GM06990 (cell line): ENCODE data around the gene LPCAT1.
"Not testable (repeated sequence)": the region's sequence is repeated elsewhere in the genome, so short reads cannot be mapped to it uniquely, and the experiment has no call there.

ENCODE experiments used
- DNase-seq: peaks from one replicate; pipeline ENCODE4 v3.0.0-alpha.2; 2011; ENCODE audit not compliant: insufficient read length; ENCODE audit errors: extremely low read depth
- H3K27me3 ChIP-seq: replicated peaks from 2 replicates; pipeline ENCODE4 v1.6.0; 2011; ENCODE audit warnings: low read length; ENCODE audit not compliant: control insufficient read depth, insufficient read depth
- H3K36me3 ChIP-seq: 2 replicates; pipeline ENCODE4 v1.5.1; 2011; ENCODE audit warnings: low read length; ENCODE audit not compliant: control insufficient read depth, insufficient read depth
- H3K4me3 ChIP-seq: replicated peaks from 2 replicates; pipeline ENCODE4 v1.5.1; 2011; ENCODE audit warnings: low read depth, mild to moderate bottlenecking, control low read depth, low read length
- TF ChIP-seq, protein P1 (sequence below): IDR thresholded peaks from 2 replicates; pipeline ENCODE4 v1.5.1; 2011; ENCODE audit warnings: low read length, control low read depth, mild to moderate bottlenecking, inconsistent platforms; ENCODE audit not compliant: insufficient read depth, poor library complexity, severe bottlenecking

The LPCAT1 gene

DNA sequence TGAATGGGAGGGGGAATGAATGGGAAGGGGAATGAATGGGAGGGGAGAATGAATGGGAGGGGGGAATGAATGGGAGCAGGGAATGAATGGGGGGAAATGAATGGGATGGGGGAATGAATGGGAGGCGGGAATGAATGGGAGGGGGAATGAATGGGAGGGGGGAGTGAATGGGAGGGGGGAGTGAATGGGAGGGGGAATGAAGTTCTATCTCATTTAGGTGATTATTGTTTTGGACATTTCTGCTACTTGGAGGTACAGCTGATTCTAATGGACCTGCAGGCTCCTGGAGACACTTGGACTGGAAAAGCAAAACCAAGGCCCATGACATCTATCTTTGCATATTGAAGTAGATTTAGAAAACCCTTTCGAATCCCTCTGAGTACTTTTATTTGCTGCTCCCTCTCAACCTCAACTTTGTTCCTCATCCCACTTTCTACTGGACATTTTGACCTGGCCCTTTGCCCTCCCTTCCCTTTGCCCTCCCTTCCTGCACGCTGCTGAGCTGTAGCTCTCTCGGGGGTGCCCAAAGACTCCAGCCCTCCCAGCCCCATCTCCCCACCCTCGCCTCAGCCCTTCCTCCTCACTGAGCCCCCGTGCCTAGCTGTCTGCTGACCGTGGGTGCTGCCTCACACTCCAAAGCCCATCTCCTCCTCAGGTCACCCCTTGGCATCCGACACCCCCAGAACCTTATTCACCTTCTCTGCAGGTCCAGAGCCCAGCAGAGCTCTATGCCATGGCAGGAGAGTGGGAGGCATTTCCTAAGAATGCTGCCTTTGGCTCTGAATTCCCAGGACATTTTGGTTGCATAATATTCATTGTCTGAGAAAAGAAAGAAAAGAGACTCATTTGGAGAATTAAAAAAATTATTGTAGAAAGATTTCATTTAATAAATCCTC is 19.9 kb upstream of the LPCAT1 start:
- no peak overlapping the region for H3K4me3 ChIP-seq
- TF ChIP-seq, protein P1, sequence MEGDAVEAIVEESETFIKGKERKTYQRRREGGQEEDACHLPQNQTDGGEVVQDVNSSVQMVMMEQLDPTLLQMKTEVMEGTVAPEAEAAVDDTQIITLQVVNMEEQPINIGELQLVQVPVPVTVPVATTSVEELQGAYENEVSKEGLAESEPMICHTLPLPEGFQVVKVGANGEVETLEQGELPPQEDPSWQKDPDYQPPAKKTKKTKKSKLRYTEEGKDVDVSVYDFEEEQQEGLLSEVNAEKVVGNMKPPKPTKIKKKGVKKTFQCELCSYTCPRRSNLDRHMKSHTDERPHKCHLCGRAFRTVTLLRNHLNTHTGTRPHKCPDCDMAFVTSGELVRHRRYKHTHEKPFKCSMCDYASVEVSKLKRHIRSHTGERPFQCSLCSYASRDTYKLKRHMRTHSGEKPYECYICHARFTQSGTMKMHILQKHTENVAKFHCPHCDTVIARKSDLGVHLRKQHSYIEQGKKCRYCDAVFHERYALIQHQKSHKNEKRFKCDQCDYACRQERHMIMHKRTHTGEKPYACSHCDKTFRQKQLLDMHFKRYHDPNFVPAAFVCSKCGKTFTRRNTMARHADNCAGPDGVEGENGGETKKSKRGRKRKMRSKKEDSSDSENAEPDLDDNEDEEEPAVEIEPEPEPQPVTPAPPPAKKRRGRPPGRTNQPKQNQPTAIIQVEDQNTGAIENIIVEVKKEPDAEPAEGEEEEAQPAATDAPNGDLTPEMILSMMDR, result no peak

DNA sequence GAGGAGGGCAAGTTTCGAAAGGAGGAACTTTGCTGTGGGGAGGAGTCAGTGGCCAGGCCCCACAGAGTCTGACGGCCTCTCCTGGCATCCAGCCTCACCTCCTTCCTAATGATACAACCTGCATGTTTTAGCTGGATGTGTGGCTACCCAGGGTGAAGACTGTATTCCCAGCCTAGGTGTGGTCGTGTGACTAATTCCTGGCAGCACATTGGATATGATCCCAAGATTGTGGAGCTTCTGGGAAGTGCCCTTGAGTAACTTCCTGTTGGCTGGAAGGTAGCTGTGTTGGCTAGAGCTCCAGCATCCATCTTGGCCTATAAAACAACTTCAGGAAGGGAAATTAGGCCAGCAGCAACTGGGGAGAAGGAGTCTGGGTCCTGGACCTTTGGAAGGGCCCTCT is 19.0 kb upstream of the LPCAT1 start:
- Histone ChIP-seq H3K36me3 (no peaks in the 10 kb centered on the region), H3K4me3 (no peak overlapping the region), H3K27me3 (no peaks in the 10 kb centered on the region)
- TF ChIP-seq, protein P1, result no peak
- DNase-seq, result no peak

More for the DNA sequence above, 19.9 kb upstream of the LPCAT1 start:
- DNase-seq, result no peak
- H3K27me3 ChIP-seq, result no peaks in the 10 kb centered on the region
- no peaks in the 10 kb centered on the region for H3K36me3 ChIP-seq

DNA sequence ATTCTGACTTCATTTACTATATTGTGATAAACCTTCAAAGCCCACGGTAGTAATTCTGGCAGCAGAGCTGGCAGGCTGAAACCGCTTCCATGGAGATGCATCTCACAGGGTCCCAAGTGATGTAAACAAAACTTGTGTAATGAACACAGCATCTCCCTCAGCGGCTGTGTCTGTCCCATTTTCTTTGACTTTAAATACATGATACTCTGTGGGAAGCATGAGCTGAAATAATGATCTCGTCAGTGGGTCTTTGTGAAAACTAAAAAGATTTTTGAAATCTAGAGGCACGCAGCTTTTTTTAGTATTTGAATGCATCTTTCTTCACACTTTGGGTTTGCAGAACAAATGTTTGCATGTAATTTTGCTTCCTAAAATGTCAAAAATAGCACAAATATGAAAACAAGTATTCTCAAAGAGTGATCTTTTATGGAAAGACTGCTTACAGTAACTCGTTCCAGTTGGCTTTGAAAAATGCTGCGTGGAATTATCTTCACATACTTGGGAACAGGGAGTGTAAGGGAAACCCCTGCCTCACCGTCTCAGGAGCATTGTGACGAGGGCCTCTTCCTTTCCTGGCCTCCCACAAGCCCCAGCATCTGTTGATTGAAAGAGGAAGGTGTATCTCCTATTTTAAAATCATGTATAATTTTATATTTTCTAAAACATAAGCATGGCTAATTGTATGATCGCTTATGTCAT is 18.1 kb upstream of the LPCAT1 start:
- no peaks in the 10 kb centered on the region for H3K27me3 ChIP-seq
- DNase-seq, result no peak
- H3K4me3 ChIP-seq, result no peak overlapping the region
- TF ChIP-seq, protein P1, result no peak
- H3K36me3 ChIP-seq, result no peaks in the 10 kb centered on the region

DNA sequence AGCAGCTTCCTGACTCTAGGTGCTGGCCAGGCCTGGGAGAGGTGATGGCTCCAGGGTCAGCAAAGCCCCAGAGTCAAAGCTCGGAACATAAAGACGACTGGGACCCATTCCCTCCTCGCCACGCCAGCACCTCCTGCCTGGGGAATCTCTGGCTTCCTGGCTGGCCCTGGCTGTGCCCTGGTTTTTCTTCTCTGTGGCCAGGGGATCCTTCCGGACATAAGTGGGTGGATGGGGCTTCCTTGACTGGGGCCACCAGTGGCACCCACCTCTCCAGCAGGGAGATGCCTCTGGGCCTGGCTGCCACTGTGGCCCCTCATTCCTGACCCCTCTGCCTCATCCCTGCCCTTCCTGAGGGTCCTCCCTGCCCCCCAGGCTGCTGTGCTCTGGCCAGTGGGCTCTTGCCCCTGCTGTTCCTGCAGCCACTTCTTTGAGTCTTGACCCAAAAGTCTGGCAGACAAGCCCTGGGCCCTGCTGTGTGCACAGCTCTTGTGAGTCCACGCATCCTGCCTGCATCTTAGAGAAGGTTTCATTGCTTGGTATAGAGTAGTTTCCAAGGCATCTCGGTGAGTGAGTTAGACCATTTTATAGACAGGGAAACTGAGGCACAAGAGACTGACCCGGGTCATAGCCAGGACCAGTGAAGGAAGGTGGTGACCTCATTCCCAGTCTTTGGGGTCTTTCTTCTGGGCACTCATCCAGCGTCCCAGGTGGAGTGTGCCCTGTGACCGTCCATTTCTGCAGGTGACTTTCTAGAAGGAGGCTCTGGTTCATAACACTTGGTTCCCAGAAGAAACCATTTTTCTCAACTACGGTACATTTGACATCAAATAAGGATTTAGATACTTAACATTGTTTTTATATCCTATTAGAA is 17.3 kb upstream of the LPCAT1 start:
- H3K27me3 ChIP-seq, result no peaks in the 10 kb centered on the region
- no peak for DNase-seq
- H3K36me3 ChIP-seq, result no peaks in the 10 kb centered on the region
- H3K4me3 ChIP-seq, result no peak overlapping the region
- TF ChIP-seq, protein P1, result no peak

DNA sequence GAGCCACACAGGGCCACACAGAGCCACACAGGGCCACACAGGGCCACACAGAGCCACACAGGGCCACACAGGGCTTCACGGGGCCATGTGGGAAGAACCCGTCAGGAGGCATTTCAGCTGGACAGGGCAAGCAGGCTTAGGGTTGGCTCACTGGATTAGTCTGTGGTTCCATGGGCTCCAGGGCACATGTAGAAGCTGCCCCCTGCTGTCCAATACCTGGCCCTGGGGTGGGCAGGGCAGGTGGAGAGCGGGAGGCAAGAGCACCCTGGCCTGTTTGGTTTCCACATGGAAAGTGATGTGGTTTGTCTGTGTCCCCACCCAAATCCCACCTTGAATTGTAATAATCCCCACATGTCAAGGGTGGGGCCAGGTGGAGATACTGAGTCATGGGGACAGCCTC is 16.4 kb upstream of the LPCAT1 start:
- TF ChIP-seq, protein P1, result no peak
- Histone ChIP-seq H3K4me3 (no peak overlapping the region), H3K27me3 (no peaks in the 10 kb centered on the region), H3K36me3 (no peaks in the 10 kb centered on the region)
- no peak for DNase-seq

DNA sequence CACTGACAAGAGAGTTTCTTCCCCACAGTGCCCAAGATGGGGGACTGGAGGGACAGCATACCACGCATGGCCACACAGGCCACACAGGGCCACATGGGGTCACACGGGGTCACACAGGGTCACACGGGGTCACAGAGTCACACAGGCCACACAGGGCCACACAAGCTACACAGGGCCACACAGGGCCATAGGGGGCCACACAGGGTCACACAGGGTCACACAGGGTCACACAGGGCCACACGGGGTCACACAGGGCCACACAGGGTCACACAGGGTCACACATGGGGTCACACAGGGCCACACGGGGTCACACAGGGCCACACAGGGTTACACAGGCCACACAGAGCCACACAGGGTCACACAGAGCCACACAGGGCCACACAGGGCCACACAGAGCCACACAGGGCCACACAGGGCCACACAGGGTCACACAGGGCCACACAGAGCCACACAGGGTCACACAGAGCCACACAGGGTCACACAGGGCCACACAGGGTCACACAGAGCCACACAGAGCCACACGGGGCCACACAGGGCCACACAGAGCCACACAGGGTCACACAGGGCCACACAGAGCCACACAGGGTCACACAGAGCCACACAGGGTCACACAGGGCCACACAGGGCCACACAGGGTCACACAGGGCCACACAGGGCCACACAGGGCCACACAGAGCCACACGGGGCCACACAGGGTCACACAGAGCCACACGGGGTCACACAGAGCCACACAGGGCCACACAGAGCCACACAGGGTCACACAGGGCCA is 15.8 kb upstream of the LPCAT1 start:
- not testable (repeated sequence) for H3K4me3 ChIP-seq, H3K36me3 ChIP-seq, DNase-seq, H3K27me3 ChIP-seq
